DND-41 (cell line): ENCODE results near the gene LAT.

ENCODE experiments used
- ATAC-seq: fragments of 200-7000 bp; cut with Tn5 transposase; 3 replicates; pipeline ENCODE4 v1.9.1; 2021; ENCODE audit warnings: low read depth; ENCODE audit not compliant: insufficient read depth
- DNase-seq: peaks from one replicate; pipeline ENCODE4 v3.0.0-alpha.2; 2020
- H2AFZ ChIP-seq: 2 replicates; pipeline ENCODE4 v1.6.0; 2012; ENCODE audit warnings: low read depth, low read length
- H3K27ac ChIP-seq: 2 replicates; pipeline ENCODE4 v1.5.1; 2012; ENCODE audit warnings: low read length, inconsistent platforms
- H3K27me3 ChIP-seq: fragments of 200-600 bp; sonication (generic); 2 replicates; pipeline ENCODE4 v1.6.0; 2012; ENCODE audit warnings: low read length, mild to moderate bottlenecking, inconsistent platforms; ENCODE audit not compliant: insufficient read depth, poor library complexity
- H3K36me3 ChIP-seq: 2 replicates; pipeline ENCODE4 v1.5.1; 2012; ENCODE audit warnings: low read length, inconsistent platforms; ENCODE audit not compliant: insufficient read depth
- H3K4me1 ChIP-seq: 2 replicates; pipeline ENCODE4 v1.5.1; 2012; ENCODE audit warnings: mild to moderate bottlenecking, low read length; ENCODE audit not compliant: insufficient read depth
- H3K4me2 ChIP-seq: 2 replicates; pipeline ENCODE4 v1.6.0; 2012; ENCODE audit warnings: mild to moderate bottlenecking, moderate library complexity, low read length, inconsistent platforms; ENCODE audit not compliant: insufficient read depth
- H3K4me3 ChIP-seq, 2 experiments: fragments of 200-600 bp in 1 of 2; shearing (Covaris generic) in 1 of 2; 2 replicates each; pipeline ENCODE4 v1.5.1; 2012 to 2016; ENCODE audit warnings: inconsistent platforms in 2 of 2, low read length in 2 of 2, mild to moderate bottlenecking in 2 of 2, low read depth in 1 of 2, moderate library complexity in 1 of 2
- H3K79me2 ChIP-seq: 2 replicates; pipeline ENCODE4 v1.6.0; 2012; ENCODE audit warnings: low read length, inconsistent platforms; ENCODE audit not compliant: insufficient read depth
- H3K9ac ChIP-seq: 2 replicates; pipeline ENCODE4 v1.6.0; 2012; ENCODE audit warnings: low read depth, mild to moderate bottlenecking, inconsistent platforms, low read length, moderate library complexity
- H3K9me3 ChIP-seq: 2 replicates; pipeline ENCODE4 v1.5.1; 2012; ENCODE audit warnings: low read length, moderate library complexity, mild to moderate bottlenecking, inconsistent platforms; ENCODE audit not compliant: insufficient read depth, severe bottlenecking
- H4K20me1 ChIP-seq: 2 replicates; pipeline ENCODE4 v1.6.0; 2012; ENCODE audit warnings: low read length; ENCODE audit not compliant: insufficient read depth
- EZH2 ChIP-seq: IDR thresholded peaks from 3 replicates; pipeline ENCODE4 v1.6.1; 2012; ENCODE audit warnings: borderline replicate concordance, low read depth, mild to moderate bottlenecking, moderate library complexity, low read length, inconsistent platforms; ENCODE audit not compliant: severe bottlenecking
- TF ChIP-seq, protein P1 (sequence below): IDR thresholded peaks from 2 replicates; pipeline ENCODE4 v1.5.1; 2012; ENCODE audit warnings: borderline replicate concordance, low read length, moderate library complexity, mild to moderate bottlenecking; ENCODE audit not compliant: poor library complexity, severe bottlenecking; ENCODE audit errors: extremely low read depth

LAT gene

DNA sequence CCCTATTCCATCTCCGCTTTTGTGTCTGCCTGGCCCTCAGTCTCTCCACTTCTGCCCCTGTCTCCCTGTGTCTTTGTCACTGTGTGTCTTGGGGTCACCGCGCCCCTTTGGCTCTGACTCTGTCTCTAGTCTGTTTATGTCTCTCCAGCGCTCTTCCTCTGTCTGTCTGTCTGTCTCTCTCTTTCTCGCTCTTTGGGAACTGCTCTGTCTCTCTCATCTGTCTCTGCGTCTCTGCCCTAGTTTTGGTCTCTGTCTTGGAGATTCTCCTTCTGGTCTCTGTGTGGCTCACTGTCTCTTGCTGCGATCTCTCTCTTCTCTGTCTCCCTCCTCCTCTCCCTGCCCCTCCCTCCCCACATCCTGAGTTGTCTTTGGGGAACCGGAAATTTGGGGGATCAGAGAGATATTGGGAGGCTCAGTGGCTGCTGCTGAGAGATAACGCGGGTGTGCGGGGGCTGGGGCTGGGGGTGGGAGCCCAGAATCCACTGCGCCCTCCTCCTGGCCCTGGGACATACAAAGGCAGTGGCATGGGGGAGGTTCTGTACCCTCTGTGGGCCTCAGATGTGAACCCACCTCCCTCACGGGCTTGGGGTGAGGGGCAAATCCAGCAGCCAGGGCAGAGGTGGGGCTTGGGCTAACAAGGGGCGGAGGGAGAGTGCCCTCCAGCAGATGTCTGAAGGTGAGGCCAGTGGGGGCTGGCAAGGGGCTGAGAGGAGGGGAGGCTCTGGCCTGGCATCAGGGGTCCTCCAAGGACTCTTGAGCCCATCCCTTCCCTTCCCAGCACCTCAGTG, 24.4 kb downstream of the LAT start:
- Histone ChIP-seq H3K27ac (peak overlapping the region; percentile 70), H3K4me1 (peaks cover 23% of the 10 kb centered on the region)
- no peak for TF ChIP-seq EZH2
- TF ChIP-seq, protein P1, sequence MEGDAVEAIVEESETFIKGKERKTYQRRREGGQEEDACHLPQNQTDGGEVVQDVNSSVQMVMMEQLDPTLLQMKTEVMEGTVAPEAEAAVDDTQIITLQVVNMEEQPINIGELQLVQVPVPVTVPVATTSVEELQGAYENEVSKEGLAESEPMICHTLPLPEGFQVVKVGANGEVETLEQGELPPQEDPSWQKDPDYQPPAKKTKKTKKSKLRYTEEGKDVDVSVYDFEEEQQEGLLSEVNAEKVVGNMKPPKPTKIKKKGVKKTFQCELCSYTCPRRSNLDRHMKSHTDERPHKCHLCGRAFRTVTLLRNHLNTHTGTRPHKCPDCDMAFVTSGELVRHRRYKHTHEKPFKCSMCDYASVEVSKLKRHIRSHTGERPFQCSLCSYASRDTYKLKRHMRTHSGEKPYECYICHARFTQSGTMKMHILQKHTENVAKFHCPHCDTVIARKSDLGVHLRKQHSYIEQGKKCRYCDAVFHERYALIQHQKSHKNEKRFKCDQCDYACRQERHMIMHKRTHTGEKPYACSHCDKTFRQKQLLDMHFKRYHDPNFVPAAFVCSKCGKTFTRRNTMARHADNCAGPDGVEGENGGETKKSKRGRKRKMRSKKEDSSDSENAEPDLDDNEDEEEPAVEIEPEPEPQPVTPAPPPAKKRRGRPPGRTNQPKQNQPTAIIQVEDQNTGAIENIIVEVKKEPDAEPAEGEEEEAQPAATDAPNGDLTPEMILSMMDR, result no peak

DNA sequence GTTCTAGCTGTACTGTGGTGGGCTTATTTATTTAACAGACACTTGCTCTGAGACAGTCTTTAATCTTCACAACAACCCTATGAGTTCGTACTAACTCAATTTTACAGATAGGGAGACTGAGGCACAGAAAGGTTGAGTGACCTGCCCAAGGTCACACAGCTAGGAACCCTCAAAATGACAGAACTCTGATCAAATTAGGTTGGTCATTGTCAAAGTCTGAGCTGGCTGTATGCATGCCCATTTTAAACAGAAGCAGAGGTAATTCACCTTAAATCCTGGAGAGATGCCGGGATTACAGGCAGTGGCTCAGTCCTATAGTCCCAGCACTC, 24.9 kb downstream of the LAT start:
- Histone ChIP-seq H3K36me3 (no peaks in the 10 kb centered on the region), H4K20me1 (no peaks in the 10 kb centered on the region), H3K4me2 (no peak overlapping the region), H3K79me2 (no peaks in the 10 kb centered on the region), H3K9me3 (no peaks in the 10 kb centered on the region), H3K9ac (no peak overlapping the region), H3K27me3 (no peaks in the 10 kb centered on the region), H2AFZ (no peak overlapping the region), H3K4me3 (no peak overlapping the region), H3K4me1 (peaks cover 23% of the 10 kb centered on the region), H3K27ac (peak overlapping the region; percentile 24)
- no peak for ATAC-seq
- DNase-seq, result no peak
- TF ChIP-seq, protein P1, result no peak
- no peak for TF ChIP-seq EZH2

More for the DNA sequence above, 24.4 kb downstream of the LAT start:
- Histone ChIP-seq H3K9ac (peak overlapping the region; percentile 26), H3K36me3 (no peaks in the 10 kb centered on the region), H3K9me3 (no peaks in the 10 kb centered on the region), H3K27me3 (no peaks in the 10 kb centered on the region), H3K4me2 (peak overlapping the region; percentile 58), H2AFZ (peak overlapping the region; percentile 62), H3K4me3 (peak overlapping the region in 1 of 2 experiments; percentile 29; a peak in 1 of 4 replicates), H4K20me1 (no peaks in the 10 kb centered on the region), H3K79me2 (no peaks in the 10 kb centered on the region)
- peak; percentile 80 for ATAC-seq
- DNase-seq, result peak; percentile 83

DNA sequence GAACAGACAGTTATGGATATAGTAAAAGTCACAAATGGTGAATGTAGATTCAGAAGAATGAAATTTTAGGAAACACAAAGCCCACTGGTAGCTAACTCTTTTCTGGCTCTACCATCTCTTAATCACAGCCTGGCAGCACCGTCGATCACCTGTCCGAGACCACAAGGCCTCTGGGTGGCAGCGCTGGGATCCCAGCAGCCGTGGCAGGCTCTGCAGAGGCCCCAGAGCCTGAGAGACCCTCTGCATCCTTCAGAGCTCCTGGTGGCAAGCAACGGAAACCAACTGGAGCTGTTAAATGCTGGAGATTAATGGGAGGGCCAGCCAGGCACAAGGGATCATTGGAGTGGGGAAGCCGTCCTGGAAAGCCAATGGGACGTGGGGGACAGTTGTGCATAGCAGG, 26.3 kb downstream of the LAT start:
- H3K27ac ChIP-seq, result no peak overlapping the region
- DNase-seq, result peak; percentile 51
- no peak overlapping the region for H3K4me3 ChIP-seq
- no peak overlapping the region for H3K4me2 ChIP-seq
- H2AFZ ChIP-seq, result no peak overlapping the region
- peaks cover 23% of the 10 kb centered on the region for H3K4me1 ChIP-seq
- no peaks in the 10 kb centered on the region for H3K36me3 ChIP-seq
- no peaks in the 10 kb centered on the region for H3K9me3 ChIP-seq
- no peaks in the 10 kb centered on the region for H3K27me3 ChIP-seq
- H3K79me2 ChIP-seq, result no peaks in the 10 kb centered on the region
- no peak for TF ChIP-seq EZH2
- TF ChIP-seq, protein P1, result peak; percentile 54
- H3K9ac ChIP-seq, result no peak overlapping the region
- no peaks in the 10 kb centered on the region for H4K20me1 ChIP-seq
- 0 out of 3 replicates have a peak, but pooled peaks have one; percentile 29 for ATAC-seq
